ENCODE results near the gene ZP4. TPM values are rescaled to one million over a fixed set of nuclear protein-coding genes. Genes with fewer than 3 reads are reported as not detected.

The ZP4 gene
- total and polyA plus RNA-seq, 2 of the 8 experiments (the other 6 are each of a cell fraction or from before 2014, with no cell fraction given): not detected

- TF ChIP-seq CHD7 (IDR thresholded peaks at IDR 0.05; ENCODE audit: insufficient replicate concordance, low read length) (no peak), CREB1 (IDR thresholded peaks at IDR 0.05) (no peak), ZNF274 (IDR thresholded peaks at IDR 0.05; ENCODE audit: borderline replicate concordance, extremely low read depth, low read length) (no peak), CTBP2 (IDR thresholded peaks at IDR 0.05; ENCODE audit: borderline replicate concordance, insufficient read depth, insufficient read length, low read length) (no peak)
Observed at GRCh38 chr1:237861944-237862343, 28.8 kb downstream of the ZP4 start (continued).
